Natural killer cell (primary cell): ENCODE measurements around the gene CDC42BPA. TPM values are rescaled to one million over a fixed set of nuclear protein-coding genes. Genes with fewer than 3 reads are reported as not detected.
"Not testable (repeated sequence)": the region's sequence is repeated elsewhere in the genome, so short reads cannot be mapped to it uniquely, and the experiment has no call there.

Experiments used
- ATAC-seq, 3 donors: fragments of 150-1000 bp in 2 of 3; fragments of 200-7000 bp in 1 of 3; cut with Tn5 transposase; 1 replicate in 1 of 3; 2 replicates in 2 of 3; pipeline ENCODE4 v1.10.0; 2021; ENCODE audit warnings: mild to moderate bottlenecking in 2 of 3, moderate library complexity in 2 of 3
- DNase-seq, 2 donors: peaks; one replicate each; pipeline versions ENCODE4 v3.0.0 to v3.0.0-alpha.2; 2013 to 2021; ENCODE audit warnings: mixed read lengths in 1 of 2
- H3K27ac ChIP-seq: one replicate; pipeline ENCODE4 v1.5.1; 2013; ENCODE audit warnings: mild to moderate bottlenecking, low read length
- H3K27me3 ChIP-seq: one replicate; pipeline ENCODE4 v1.6.1; 2013; ENCODE audit warnings: low read length; ENCODE audit not compliant: control insufficient read depth, insufficient read depth
- H3K36me3 ChIP-seq: one replicate; pipeline ENCODE4 v1.6.1; 2013; ENCODE audit warnings: low read length; ENCODE audit not compliant: control insufficient read depth, insufficient read depth
- H3K4me1 ChIP-seq: one replicate; pipeline ENCODE4 v1.6.1; 2013; ENCODE audit warnings: low read length; ENCODE audit not compliant: control insufficient read depth, insufficient read depth
- H3K4me3 ChIP-seq: one replicate; pipeline ENCODE4 v1.5.1; 2013; ENCODE audit warnings: low read length
- H3K9me3 ChIP-seq: one replicate; pipeline ENCODE4 v1.6.1; 2013; ENCODE audit warnings: low read length; ENCODE audit not compliant: control insufficient read depth, insufficient read depth
- H3K27ac Mint-ChIP-seq, 2 donors: one replicate each; pipeline ENCODE4 v1.8.0; 2022; ENCODE audit warnings: mild to moderate bottlenecking in 2 of 2, mixed read lengths in 2 of 2, moderate library complexity in 1 of 2
- H3K27me3 Mint-ChIP-seq, 2 donors: one replicate each; pipeline ENCODE4 v1.8.0; 2022; ENCODE audit warnings: low read depth in 2 of 2, mixed read lengths in 2 of 2
- H3K36me3 Mint-ChIP-seq: one replicate; pipeline ENCODE4 v1.8.0; 2022; ENCODE audit warnings: mixed read lengths
- H3K4me1 Mint-ChIP-seq, 2 donors: one replicate each; pipeline ENCODE4 v1.8.0; 2022; ENCODE audit warnings: mixed read lengths in 2 of 2
- H3K4me3 Mint-ChIP-seq: one replicate; pipeline ENCODE4 v1.8.0; 2022; ENCODE audit warnings: mild to moderate bottlenecking, moderate library complexity, mixed read lengths
- H3K9me3 Mint-ChIP-seq, 2 donors: one replicate each; pipeline ENCODE4 v1.8.0; 2022; ENCODE audit warnings: mixed read lengths in 2 of 2
- WGBS: methylation state at CpG from one replicate; pipeline ENCODE4 v1.1.7; 2013; ENCODE audit warnings: missing lambda C conversion rate; ENCODE audit not compliant: insufficient coverage; 5-methylcytosine and 5-hydroxymethylcytosine counted together
- intact Hi-C: fragments of 100-400 bp; cut with micrococcal nuclease; formaldehyde crosslinking; loops from one replicate; pipeline ENCODE4 v1.14.2; 2022
- total RNA-seq, 4 donors: library from RNA; stranded (reverse); fragments of 120-200 nt in 1 of 4; gene quantifications; one replicate each; pipeline versions ENCODE4 v1.2.3 to v1.2.4, GENCODE V29; 2013 to 2022
- TF ChIP-seq, protein P1 (sequence below): fragments of 200-600 bp; IDR thresholded peaks from one replicate; pipeline ENCODE4 v1.8.0; 2022; ENCODE audit warnings: antibody characterized with exemption

CDC42BPA gene
- total RNA-seq, 3 donors from 2014 or later (not counting 1 experiment from before 2014, with no cell fraction given), result 0.14 to 2.4 (median 0.77) TPM

DNA sequence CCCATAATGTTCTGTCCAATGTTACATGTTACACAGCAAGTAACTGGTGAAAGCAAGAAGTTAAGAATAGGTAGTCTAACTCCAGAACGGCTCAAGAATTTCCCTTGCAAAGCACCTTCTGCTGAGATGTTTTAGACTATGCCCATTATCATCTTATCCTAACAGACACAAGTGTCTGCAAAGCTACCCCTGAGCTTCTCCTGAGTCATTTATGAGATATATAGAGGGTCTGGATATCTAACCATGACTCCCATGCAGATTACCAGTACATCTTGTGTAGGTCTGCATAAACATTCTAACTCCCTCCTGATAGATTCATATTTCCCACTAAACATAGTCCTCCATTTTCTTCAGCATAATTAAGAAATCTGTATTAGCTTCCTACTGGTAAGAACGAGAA lies 206.5 kb downstream of the CDC42BPA start:
- H3K27me3 ChIP-seq, result peaks cover 2% of the 10 kb centered on the region
- no peak overlapping the region for H3K27ac Mint-ChIP-seq
- ATAC-seq (no peak), DNase-seq (no peak)
- H3K27ac ChIP-seq, result no peak overlapping the region
- peaks cover 9 to 31% of the 10 kb centered on the region in 2 donors for H3K27me3 Mint-ChIP-seq
- no peak overlapping the region for H3K4me3 Mint-ChIP-seq
- H3K4me1 Mint-ChIP-seq, result no peaks in the 10 kb centered on the region
- intact Hi-C loops, result no loop called here
- no peaks in the 10 kb centered on the region for H3K4me1 ChIP-seq
- TF ChIP-seq, protein P1, sequence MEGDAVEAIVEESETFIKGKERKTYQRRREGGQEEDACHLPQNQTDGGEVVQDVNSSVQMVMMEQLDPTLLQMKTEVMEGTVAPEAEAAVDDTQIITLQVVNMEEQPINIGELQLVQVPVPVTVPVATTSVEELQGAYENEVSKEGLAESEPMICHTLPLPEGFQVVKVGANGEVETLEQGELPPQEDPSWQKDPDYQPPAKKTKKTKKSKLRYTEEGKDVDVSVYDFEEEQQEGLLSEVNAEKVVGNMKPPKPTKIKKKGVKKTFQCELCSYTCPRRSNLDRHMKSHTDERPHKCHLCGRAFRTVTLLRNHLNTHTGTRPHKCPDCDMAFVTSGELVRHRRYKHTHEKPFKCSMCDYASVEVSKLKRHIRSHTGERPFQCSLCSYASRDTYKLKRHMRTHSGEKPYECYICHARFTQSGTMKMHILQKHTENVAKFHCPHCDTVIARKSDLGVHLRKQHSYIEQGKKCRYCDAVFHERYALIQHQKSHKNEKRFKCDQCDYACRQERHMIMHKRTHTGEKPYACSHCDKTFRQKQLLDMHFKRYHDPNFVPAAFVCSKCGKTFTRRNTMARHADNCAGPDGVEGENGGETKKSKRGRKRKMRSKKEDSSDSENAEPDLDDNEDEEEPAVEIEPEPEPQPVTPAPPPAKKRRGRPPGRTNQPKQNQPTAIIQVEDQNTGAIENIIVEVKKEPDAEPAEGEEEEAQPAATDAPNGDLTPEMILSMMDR, result no peak
- H3K4me3 ChIP-seq, result no peak overlapping the region
- H3K36me3 ChIP-seq, result no peaks in the 10 kb centered on the region
- no peaks in the 10 kb centered on the region for H3K36me3 Mint-ChIP-seq
- H3K9me3 ChIP-seq, result no peaks in the 10 kb centered on the region
- H3K9me3 Mint-ChIP-seq, result no peaks in the 10 kb centered on the region
- 88% methylated on average over 1 of the region's 2 CpGs for WGBS

DNA sequence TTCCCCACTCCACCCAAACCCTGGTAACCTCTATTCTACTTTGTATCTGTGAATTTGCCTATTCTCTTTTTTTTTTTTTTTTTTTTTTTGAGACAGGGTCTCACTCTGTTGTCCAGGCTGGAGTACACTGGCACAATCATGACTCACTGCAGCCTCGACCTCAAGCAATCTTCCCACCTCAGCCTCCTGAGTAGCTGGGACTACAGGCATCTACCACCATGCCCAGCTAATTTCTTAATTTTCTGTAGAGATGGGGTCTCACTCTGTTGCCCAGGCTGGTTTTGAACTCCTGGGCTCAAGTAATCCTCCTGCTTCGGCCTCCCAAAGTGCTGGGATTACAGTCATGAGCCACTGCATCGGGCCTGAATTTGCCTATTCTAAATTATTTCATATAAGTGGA lies 213.0 kb downstream of the CDC42BPA start:
- H3K4me3 Mint-ChIP-seq, H3K27ac Mint-ChIP-seq, intact Hi-C loops, ATAC-seq, H3K27ac ChIP-seq, H3K27me3 ChIP-seq, H3K9me3 Mint-ChIP-seq, DNase-seq, H3K4me3 ChIP-seq, H3K9me3 ChIP-seq, H3K36me3 Mint-ChIP-seq, H3K36me3 ChIP-seq, H3K4me1 Mint-ChIP-seq, H3K4me1 ChIP-seq: not testable (repeated sequence)
- 83% methylated on average over 2 of the region's 3 CpGs for WGBS
- H3K27me3 Mint-ChIP-seq, result peaks cover 5 to 18% of the 10 kb centered on the region in 2 donors

DNA sequence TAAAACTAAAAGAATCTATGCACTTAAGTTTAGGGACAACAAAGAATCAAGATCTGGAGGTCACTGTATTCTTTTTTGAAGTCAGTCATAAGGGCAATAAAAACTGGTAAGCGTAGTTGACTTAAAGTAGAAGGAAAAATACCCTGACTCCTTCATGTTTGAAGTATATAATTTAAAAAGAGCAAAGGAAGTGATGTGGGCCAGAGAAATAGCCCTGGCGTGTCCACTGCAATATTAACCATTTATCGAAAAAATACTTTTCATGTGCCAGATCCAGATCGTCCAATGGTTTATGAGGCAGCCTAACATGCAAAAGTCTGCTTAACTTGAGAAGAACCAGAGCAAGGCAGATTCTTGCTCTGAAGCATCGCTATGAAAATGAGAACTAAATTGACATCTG lies 216.2 kb downstream of the CDC42BPA start:
- H3K4me3 Mint-ChIP-seq, result no peak overlapping the region
- no peaks in the 10 kb centered on the region for H3K36me3 Mint-ChIP-seq
- Histone ChIP-seq H3K9me3 (no peaks in the 10 kb centered on the region), H3K4me1 (no peaks in the 10 kb centered on the region), H3K36me3 (no peaks in the 10 kb centered on the region), H3K27me3 (no peaks in the 10 kb centered on the region), H3K4me3 (no peak overlapping the region), H3K27ac (no peak overlapping the region)
- H3K4me1 Mint-ChIP-seq, result no peaks in the 10 kb centered on the region
- no peak overlapping the region for H3K27ac Mint-ChIP-seq
- ATAC-seq (no peak), DNase-seq (no peak)
- intact Hi-C loops, result no loop called here
- no peaks in the 10 kb centered on the region for H3K9me3 Mint-ChIP-seq
- TF ChIP-seq, protein P1, result no peak
- 100% methylated on average over 5 of the region's 5 CpGs for WGBS
- peaks cover 7 to 10% of the 10 kb centered on the region in 2 donors for H3K27me3 Mint-ChIP-seq

DNA sequence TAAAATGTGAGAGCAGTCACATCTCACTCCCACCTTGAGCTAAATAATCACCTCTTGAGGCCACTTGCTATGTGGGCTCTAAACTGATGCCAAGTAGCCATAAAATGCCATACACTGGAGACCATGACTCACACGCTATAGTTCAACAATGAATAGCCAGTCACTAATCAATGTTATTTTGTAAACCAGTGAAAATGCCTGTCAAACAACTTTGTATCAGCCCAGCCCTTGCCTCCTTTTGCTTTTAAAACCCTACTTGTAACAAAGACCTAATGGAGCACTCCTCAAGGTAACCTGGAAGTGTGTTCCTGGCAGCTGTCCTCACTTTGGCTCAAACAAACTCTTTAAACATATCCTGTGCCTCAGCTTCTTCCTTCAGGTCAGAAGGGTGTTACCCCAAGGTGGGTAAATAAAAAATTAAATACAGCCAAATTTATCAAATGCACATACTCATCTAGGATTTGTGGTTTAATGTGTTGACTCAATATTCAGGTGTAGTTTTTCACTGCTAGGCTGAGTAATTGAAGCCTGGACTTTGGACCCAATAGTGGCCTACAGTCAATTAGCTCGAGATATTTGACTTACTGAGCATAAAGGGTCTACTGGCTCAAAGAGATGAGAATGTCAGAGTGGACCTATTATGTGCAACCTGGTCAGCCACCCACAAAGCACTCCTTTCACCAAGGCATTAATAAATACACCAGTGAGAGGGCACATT lies 223.9 kb downstream of the CDC42BPA start:
- WGBS, result 80% methylated on average over 2 of the region's 2 CpGs
- no peaks in the 10 kb centered on the region for H3K27me3 ChIP-seq

More for the DNA sequence above, 223.9 kb downstream of the CDC42BPA start:
- H3K27me3 Mint-ChIP-seq, result no peaks in the 10 kb centered on the region
- Histone ChIP-seq H3K27ac (no peak overlapping the region), H3K36me3 (no peaks in the 10 kb centered on the region), H3K4me3 (no peak overlapping the region), H3K4me1 (no peaks in the 10 kb centered on the region), H3K9me3 (no peaks in the 10 kb centered on the region)
- TF ChIP-seq, protein P1, result no peak
- ATAC-seq, result no peak
- no peaks in the 10 kb centered on the region for H3K9me3 Mint-ChIP-seq
- no peaks in the 10 kb centered on the region for H3K4me1 Mint-ChIP-seq
- H3K4me3 Mint-ChIP-seq, result no peak overlapping the region
- no peak for DNase-seq
- intact Hi-C loops, result no loop called here
- H3K27ac Mint-ChIP-seq, result no peak overlapping the region
- no peaks in the 10 kb centered on the region for H3K36me3 Mint-ChIP-seq
